ENCODE measurements around the gene COPS9. TPM values are rescaled to one million over a fixed set of nuclear protein-coding genes. Genes with fewer than 3 reads are reported as not detected.

The COPS9 gene
- total RNA-seq, 1 donor from 2014 or later = 98.1 TPM

DNA sequence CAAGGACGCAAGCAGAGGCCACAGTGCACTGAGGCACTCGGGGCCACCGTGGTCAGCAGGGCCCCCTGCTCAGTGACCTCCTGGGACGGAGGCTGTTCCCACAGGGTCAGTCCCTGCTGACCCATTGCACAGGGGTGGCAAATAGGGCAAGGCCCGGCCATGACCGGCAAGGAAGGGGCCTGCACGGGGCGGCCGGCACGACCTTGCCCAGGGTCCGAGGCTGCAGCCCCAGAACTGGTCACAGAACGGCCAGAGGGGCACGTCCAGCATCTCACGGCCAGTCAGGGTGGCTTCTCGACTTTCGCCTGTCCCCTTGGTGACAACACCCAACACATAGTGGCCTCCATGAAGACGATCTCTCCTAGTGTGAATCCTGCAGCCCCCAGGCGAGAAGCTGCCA lies 31.9 kb upstream of the COPS9 start:
- H3K4me1 ChIP-seq = no peaks in the 10 kb centered on the region
- peaks cover 9% of the 10 kb centered on the region for H3K27me3 ChIP-seq
- H3K27ac ChIP-seq = no peak overlapping the region
- no peaks in the 10 kb centered on the region for H3K9me3 ChIP-seq
- ATAC-seq (no peak), DNase-seq (peak; percentile 29)
- no peak overlapping the region for H3K4me3 ChIP-seq
- TF ChIP-seq CTCF (IDR thresholded peaks at IDR 0.05) = no peak
- H3K36me3 ChIP-seq = no peaks in the 10 kb centered on the region
- intact Hi-C loops (cut with DNase I) = no loop called here

GRCh38 chr2:240167588-240167880 lies 31.4 kb upstream of the COPS9 start:
- DNase-seq (peak; percentile 52), ATAC-seq (no peak)
- H3K9me3 ChIP-seq = no peaks in the 10 kb centered on the region
- H3K27me3 ChIP-seq = peaks cover 9% of the 10 kb centered on the region
- no peak overlapping the region for H3K27ac ChIP-seq
- H3K4me1 ChIP-seq = no peaks in the 10 kb centered on the region
- TF ChIP-seq CTCF (IDR thresholded peaks at IDR 0.05) = no peak
- intact Hi-C loops (cut with DNase I) = no loop called here
- no peaks in the 10 kb centered on the region for H3K36me3 ChIP-seq
- H3K4me3 ChIP-seq = no peak overlapping the region

GRCh38 chr2:240166761-240167587 lies 30.9 kb upstream of the COPS9 start:
- DNase-seq (peak; percentile 54), ATAC-seq (no peak)
- H3K4me3 ChIP-seq = no peak overlapping the region
- H3K27ac ChIP-seq = no peak overlapping the region
- intact Hi-C loops (cut with DNase I) = no loop called here
- H3K9me3 ChIP-seq = no peaks in the 10 kb centered on the region
- no peaks in the 10 kb centered on the region for H3K36me3 ChIP-seq
- H3K27me3 ChIP-seq = peaks cover 9% of the 10 kb centered on the region
- H3K4me1 ChIP-seq = no peaks in the 10 kb centered on the region
- no peak for TF ChIP-seq CTCF (IDR thresholded peaks at IDR 0.05)

- TF ChIP-seq CTCF (IDR thresholded peaks at IDR 0.05) = no peak
- DNase-seq (peak; percentile 38), ATAC-seq (no peak)
- H3K9me3 ChIP-seq = no peaks in the 10 kb centered on the region
- H3K27me3 ChIP-seq = peaks cover 5% of the 10 kb centered on the region
- H3K4me1 ChIP-seq = no peaks in the 10 kb centered on the region
- H3K4me3 ChIP-seq = no peak overlapping the region
- H3K36me3 ChIP-seq = no peaks in the 10 kb centered on the region
- no peak overlapping the region for H3K27ac ChIP-seq
- intact Hi-C loops (cut with DNase I) = no loop called here
Observed at GRCh38 chr2:240166191-240166590, 30.1 kb upstream of the COPS9 start.

GRCh38 chr2:240165661-240166060 lies 29.6 kb upstream of the COPS9 start:
- no peak for TF ChIP-seq CTCF (IDR thresholded peaks at IDR 0.05)
- peaks cover 7% of the 10 kb centered on the region for H3K27me3 ChIP-seq
- ATAC-seq = no peak

More at GRCh38 chr2:240165661-240166060, 29.6 kb upstream of the COPS9 start:
- H3K36me3 ChIP-seq = no peaks in the 10 kb centered on the region
- H3K4me1 ChIP-seq = no peaks in the 10 kb centered on the region
- DNase-seq = peak; percentile 46
- no peaks in the 10 kb centered on the region for H3K9me3 ChIP-seq
- intact Hi-C loops (cut with DNase I) = no loop called here
- no peak overlapping the region for H3K27ac ChIP-seq
- H3K4me3 ChIP-seq = no peak overlapping the region
